Panc1 (cell line): ENCODE measurements around the gene DDAH2. TPM values are rescaled to one million over a fixed set of nuclear protein-coding genes. Genes with fewer than 3 reads are reported as not detected.

Source experiments
- ATAC-seq: fragments of 200-7000 bp; cut with Tn5 transposase; 2 replicates; pipeline ENCODE4 v1.9.1; 2020; ENCODE audit warnings: mild to moderate bottlenecking, moderate library complexity
- BruUV-seq: library from RNA; stranded (reverse); fragments of 400-500 nt; replicated peaks from 2 replicates; lab custom pipeline; 2021; lab: Mats Ljungman, UMichigan
- CTCF ChIA-PET: fragments of 300-600 bp; sonication (Branson Sonifier 250); formaldehyde crosslinking; loops from one replicate; lab custom pipeline; 2022; ENCODE audit warnings: antibody characterized with exemption; lab: Charles Lee
- POLR2A ChIA-PET: fragments of 300-600 bp; sonication (Branson Sonifier 250); formaldehyde crosslinking; loops from one replicate; lab custom pipeline; 2022; ENCODE audit warnings: antibody characterized with exemption; lab: Charles Lee
- DNase-seq: peaks from one replicate; pipeline ENCODE4 v3.0.0-alpha.2; 2010; ENCODE audit warnings: low read depth, low spot score
- H3K27ac ChIP-seq: 2 replicates; pipeline ENCODE4 v1.5.1; 2011; ENCODE audit warnings: mild to moderate bottlenecking, low read length, inconsistent platforms
- H3K27me3 ChIP-seq: fragments of 200-500 bp; sonication (Bioruptor generic); 2 replicates; pipeline ENCODE4 v1.6.0; 2014; ENCODE audit warnings: low read length, inconsistent platforms; ENCODE audit not compliant: control insufficient read depth, insufficient read depth
- H3K36me3 ChIP-seq: fragments of 200-500 bp; sonication (Bioruptor generic); 2 replicates; pipeline ENCODE4 v1.5.1; 2014; ENCODE audit warnings: inconsistent platforms, mild to moderate bottlenecking, low read length, moderate library complexity; ENCODE audit not compliant: control insufficient read depth, insufficient read depth
- H3K4me1 ChIP-seq: 2 replicates; pipeline ENCODE4 v1.5.1; 2011; ENCODE audit warnings: inconsistent platforms, mild to moderate bottlenecking, low read length, moderate library complexity; ENCODE audit not compliant: control insufficient read depth, insufficient read depth
- H3K4me3 ChIP-seq, 2 experiments: 2 replicates each; pipeline ENCODE4 v1.5.1; 2011 to 2012; ENCODE audit warnings: low read depth in 2 of 2, low read length in 2 of 2, mild to moderate bottlenecking in 2 of 2, inconsistent platforms in 1 of 2, moderate library complexity in 1 of 2
- H3K9me3 ChIP-seq: fragments of 200-500 bp; sonication (Bioruptor generic); 2 replicates; pipeline ENCODE4 v1.5.1; 2014; ENCODE audit warnings: low read depth, mild to moderate bottlenecking, inconsistent platforms, low read length, moderate library complexity; ENCODE audit not compliant: control insufficient read depth, insufficient read depth
- CTCF ChIP-seq: fragments of 450-650 bp; IDR thresholded peaks from 2 replicates; pipeline ENCODE4 v1.5.1; 2017; ENCODE audit warnings: mild to moderate bottlenecking
- POLR2AphosphoS5 ChIP-seq: IDR thresholded peaks from 2 replicates; pipeline ENCODE4 v1.6.1; 2012; ENCODE audit warnings: mild to moderate bottlenecking, low read depth, low read length, moderate library complexity
- SIN3A ChIP-seq: IDR thresholded peaks from 2 replicates; pipeline ENCODE4 v1.6.1; 2012; ENCODE audit warnings: low read depth, mild to moderate bottlenecking, low read length, moderate library complexity, borderline replicate concordance; ENCODE audit not compliant: insufficient read depth
- TCF7L2 ChIP-seq: IDR thresholded peaks from 2 replicates; pipeline ENCODE4 v1.6.1; 2011; ENCODE audit warnings: mild to moderate bottlenecking, low read depth, low read length, inconsistent platforms
- in situ Hi-C: cut with HindIII; loops from 2 replicates; pipeline ENCODE4 v1.10.0; 2016; ENCODE audit warnings: low sequenced_read_pairs, low pct_unique_long_range_greater_than_20kb
- intact Hi-C: fragments of 100-400 bp; cut with micrococcal nuclease; formaldehyde crosslinking; loops from one replicate; pipeline ENCODE4 v1.10.0; 2022; ENCODE audit not compliant: unreplicated experiment
- total RNA-seq: library from RNA; stranded (reverse); gene quantifications from one replicate; pipeline ENCODE4 v1.2.1, GENCODE V29; 2021; ENCODE audit not compliant: unreplicated experiment
- TF ChIP-seq, protein P1 (sequence below), 2 experiments: IDR thresholded peaks; 2 replicates each; pipeline ENCODE4 v1.6.1; 2011 to 2012; ENCODE audit warnings: low read depth in 2 of 2, control low read depth in 1 of 2, low read length in 1 of 2, mild to moderate bottlenecking in 1 of 2, moderate library complexity in 1 of 2; ENCODE audit not compliant: insufficient read depth in 1 of 2

The DDAH2 gene
- total RNA-seq, 1 experiment from 2014 or later: 104 TPM

GRCh38 chr6:31736021-31736767 lies 7.1 kb upstream of the DDAH2 start, which contains the start of gene CLIC1:
Gene CLIC1 (minus strand): TSS chr6:31736530. CDS start chr6:31736300, 230 bp downstream.
- intact Hi-C loops: loop anchor here (10.0 kb wide), 1 partner anchor 99 kb away; no protein-coding TSS in a partner anchor
- CTCF ChIA-PET: interaction anchor here (0.6 kb wide), 1 partner anchor 152 kb away, joined by 3 read pairs; no protein-coding TSS in a partner anchor
- DNase-seq: no peak

GRCh38 chr6:31734821-31735406 lies 5.8 kb upstream of the DDAH2 start:
- POLR2A ChIA-PET: interaction anchor here (0.6 to 0.8 kb wide), 6 partner anchors 64 to 1015 kb away, joined by 3 to 11 read pairs (median 8); partner anchors contain the start of gene NEU1
- TF ChIP-seq, protein P1, sequence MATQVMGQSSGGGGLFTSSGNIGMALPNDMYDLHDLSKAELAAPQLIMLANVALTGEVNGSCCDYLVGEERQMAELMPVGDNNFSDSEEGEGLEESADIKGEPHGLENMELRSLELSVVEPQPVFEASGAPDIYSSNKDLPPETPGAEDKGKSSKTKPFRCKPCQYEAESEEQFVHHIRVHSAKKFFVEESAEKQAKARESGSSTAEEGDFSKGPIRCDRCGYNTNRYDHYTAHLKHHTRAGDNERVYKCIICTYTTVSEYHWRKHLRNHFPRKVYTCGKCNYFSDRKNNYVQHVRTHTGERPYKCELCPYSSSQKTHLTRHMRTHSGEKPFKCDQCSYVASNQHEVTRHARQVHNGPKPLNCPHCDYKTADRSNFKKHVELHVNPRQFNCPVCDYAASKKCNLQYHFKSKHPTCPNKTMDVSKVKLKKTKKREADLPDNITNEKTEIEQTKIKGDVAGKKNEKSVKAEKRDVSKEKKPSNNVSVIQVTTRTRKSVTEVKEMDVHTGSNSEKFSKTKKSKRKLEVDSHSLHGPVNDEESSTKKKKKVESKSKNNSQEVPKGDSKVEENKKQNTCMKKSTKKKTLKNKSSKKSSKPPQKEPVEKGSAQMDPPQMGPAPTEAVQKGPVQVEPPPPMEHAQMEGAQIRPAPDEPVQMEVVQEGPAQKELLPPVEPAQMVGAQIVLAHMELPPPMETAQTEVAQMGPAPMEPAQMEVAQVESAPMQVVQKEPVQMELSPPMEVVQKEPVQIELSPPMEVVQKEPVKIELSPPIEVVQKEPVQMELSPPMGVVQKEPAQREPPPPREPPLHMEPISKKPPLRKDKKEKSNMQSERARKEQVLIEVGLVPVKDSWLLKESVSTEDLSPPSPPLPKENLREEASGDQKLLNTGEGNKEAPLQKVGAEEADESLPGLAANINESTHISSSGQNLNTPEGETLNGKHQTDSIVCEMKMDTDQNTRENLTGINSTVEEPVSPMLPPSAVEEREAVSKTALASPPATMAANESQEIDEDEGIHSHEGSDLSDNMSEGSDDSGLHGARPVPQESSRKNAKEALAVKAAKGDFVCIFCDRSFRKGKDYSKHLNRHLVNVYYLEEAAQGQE (IDR thresholded peaks at IDR 0.05; ENCODE audit: insufficient read depth in 1 of 2, low read depth in 2 of 2, low read length in 1 of 2): no peak
- TF ChIP-seq POLR2AphosphoS5 (no peak), CTCF (no peak), TCF7L2 (no peak), SIN3A (no peak)
- BruUV-seq: no TSS peak
- DNase-seq (no peak), ATAC-seq (no peak)
- Histone ChIP-seq H3K27ac (peak overlapping the region; percentile 100), H3K9me3 (no peaks in the 10 kb centered on the region), H3K4me3 (peak overlapping the region; percentile 99 to 100), H3K36me3 (peaks cover 21% of the 10 kb centered on the region), H3K4me1 (peaks cover 63% of the 10 kb centered on the region), H3K27me3 (no peaks in the 10 kb centered on the region)
- intact Hi-C loops: loop anchor here (10.0 kb wide), 1 partner anchor 100 kb away; no protein-coding TSS in a partner anchor
- CTCF ChIA-PET: no interaction called here
- in situ Hi-C loops: no loop called here

More at GRCh38 chr6:31736021-31736767, 7.1 kb upstream of the DDAH2 start, which contains the start of gene CLIC1:
- in situ Hi-C loops: no loop called here
- Histone ChIP-seq H3K9me3 (no peaks in the 10 kb centered on the region), H3K4me3 (peak within 1 kb of the TSS; percentile 99 to 100), H3K27ac (peak within 1 kb of the TSS; percentile 100), H3K36me3 (peaks cover 21% of the 10 kb centered on the region), H3K27me3 (no peaks in the 10 kb centered on the region), H3K4me1 (peaks cover 57% of the 10 kb centered on the region)
- peak; percentile 69 for ATAC-seq
- POLR2A ChIA-PET: interaction anchor here (0.6 kb wide), 1 partner anchor 78 kb away, joined by 10 read pairs; the partner anchor contains the start of gene HSPA1L
- TF ChIP-seq SIN3A: 0 out of 2 replicates have a peak, but pooled peaks have one; percentile 54
- peak; percentile 83 for TF ChIP-seq POLR2AphosphoS5
- peak; percentile 50; the same call in 1 of the 2 replicates for TF ChIP-seq TCF7L2
- no peak for TF ChIP-seq CTCF
- no TSS peak for BruUV-seq
